Measurements from ENCODE around the gene IL12B. TPM values are rescaled to one million over a fixed set of nuclear protein-coding genes. Genes with fewer than 3 reads are reported as not detected.

IL12B gene
- total RNA-seq, 4 donors from 2014 or later = 0.17 TPM; not detected in 3

DNA sequence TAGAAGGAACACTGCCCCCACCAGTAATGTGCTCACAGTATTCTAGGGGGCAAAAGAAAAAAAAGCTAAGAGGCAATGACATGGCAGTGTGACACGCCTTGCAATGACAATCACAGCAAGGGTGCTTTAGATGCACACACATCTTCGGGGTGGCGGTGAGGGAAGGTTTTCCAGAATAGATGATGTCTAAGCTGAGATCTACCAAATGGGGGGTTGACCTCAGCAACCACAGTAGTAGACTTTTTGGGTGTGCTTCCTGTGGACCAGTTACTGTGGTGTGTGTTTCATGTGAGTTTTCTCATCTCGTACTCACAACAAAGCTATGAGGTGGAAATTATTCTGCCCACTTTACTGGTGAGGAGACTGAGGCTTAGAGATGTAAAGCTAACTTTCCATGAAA lies 10.2 kb upstream of the IL12B start:
- Histone ChIP-seq H3K36me3 (no peaks in the 10 kb centered on the region), H3K27me3 (no peaks in the 10 kb centered on the region), H3K9me3 (peaks cover 0 to 19% (median 12%) of the 10 kb centered on the region in 4 donors), H3K4me3 (no peak overlapping the region), H3K27ac (replicated peaks in 1 of 4) (no peak overlapping the region), H3K4me1 (peaks cover 0 to 12% (median 0%) of the 10 kb centered on the region in 4 donors)
- intact Hi-C loops (cut with DNase I) = no loop called here
- WGBS = 91% methylated on average over 4 of the region's 4 CpGs
- no peak for TF ChIP-seq POLR2A (IDR thresholded peaks at IDR 0.05; ENCODE audit: low read depth)
- TF ChIP-seq EP300 (IDR thresholded peaks at IDR 0.05) = no peak
- TF ChIP-seq, protein P1, sequence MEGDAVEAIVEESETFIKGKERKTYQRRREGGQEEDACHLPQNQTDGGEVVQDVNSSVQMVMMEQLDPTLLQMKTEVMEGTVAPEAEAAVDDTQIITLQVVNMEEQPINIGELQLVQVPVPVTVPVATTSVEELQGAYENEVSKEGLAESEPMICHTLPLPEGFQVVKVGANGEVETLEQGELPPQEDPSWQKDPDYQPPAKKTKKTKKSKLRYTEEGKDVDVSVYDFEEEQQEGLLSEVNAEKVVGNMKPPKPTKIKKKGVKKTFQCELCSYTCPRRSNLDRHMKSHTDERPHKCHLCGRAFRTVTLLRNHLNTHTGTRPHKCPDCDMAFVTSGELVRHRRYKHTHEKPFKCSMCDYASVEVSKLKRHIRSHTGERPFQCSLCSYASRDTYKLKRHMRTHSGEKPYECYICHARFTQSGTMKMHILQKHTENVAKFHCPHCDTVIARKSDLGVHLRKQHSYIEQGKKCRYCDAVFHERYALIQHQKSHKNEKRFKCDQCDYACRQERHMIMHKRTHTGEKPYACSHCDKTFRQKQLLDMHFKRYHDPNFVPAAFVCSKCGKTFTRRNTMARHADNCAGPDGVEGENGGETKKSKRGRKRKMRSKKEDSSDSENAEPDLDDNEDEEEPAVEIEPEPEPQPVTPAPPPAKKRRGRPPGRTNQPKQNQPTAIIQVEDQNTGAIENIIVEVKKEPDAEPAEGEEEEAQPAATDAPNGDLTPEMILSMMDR (IDR thresholded peaks at IDR 0.05) = no peak
- TF ChIP-seq POLR2AphosphoS5 (IDR thresholded peaks at IDR 0.05) = no peak
- DNase-seq (ENCODE audit: extremely low spot score) = no peak

GRCh38 chr5:159339460-159339859 lies 9.2 kb upstream of the IL12B start:
- Histone ChIP-seq H3K4me1 (peaks cover 0 to 12% (median 0%) of the 10 kb centered on the region in 4 donors), H3K9me3 (peaks cover 0 to 8% (median 7%) of the 10 kb centered on the region in 4 donors), H3K36me3 (no peaks in the 10 kb centered on the region), H3K27me3 (no peaks in the 10 kb centered on the region), H3K27ac (replicated peaks in 1 of 4) (no peak overlapping the region), H3K4me3 (no peak overlapping the region)
- intact Hi-C loops (cut with DNase I) = no loop called here
- 100% methylated on average over 2 of the region's 2 CpGs for whole genome bisulfite sequencing
- TF ChIP-seq, protein P1 (IDR thresholded peaks at IDR 0.05) = no peak
- TF ChIP-seq EP300 (IDR thresholded peaks at IDR 0.05) (no peak), POLR2A (IDR thresholded peaks at IDR 0.05; ENCODE audit: low read depth) (no peak), POLR2AphosphoS5 (IDR thresholded peaks at IDR 0.05) (no peak)
- no peak for DNase-seq (ENCODE audit: extremely low spot score)

DNA sequence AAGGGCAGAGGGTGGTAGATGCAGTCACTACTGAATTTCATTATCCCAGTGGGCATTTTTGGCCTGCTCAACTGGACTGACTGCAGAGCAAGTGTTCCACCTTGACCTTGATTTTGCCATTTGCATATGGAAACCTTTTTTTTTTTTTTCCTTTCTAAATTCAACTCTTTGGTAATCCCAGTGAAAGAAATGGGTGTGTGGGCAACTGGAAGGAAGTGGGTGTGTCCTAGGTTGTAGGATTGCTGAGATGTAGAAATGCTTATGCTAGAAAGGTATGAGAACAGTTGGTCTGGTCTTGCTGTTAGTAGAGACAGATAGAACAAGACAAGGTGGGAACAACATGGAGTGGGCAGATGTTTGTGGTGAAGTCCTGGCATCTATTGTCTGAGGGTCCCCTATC lies 7.8 kb upstream of the IL12B start:
- intact Hi-C loops (cut with DNase I) = no loop called here

GRCh38 chr5:159337016-159337955 lies 7.0 kb upstream of the IL12B start:
- Histone ChIP-seq H3K27ac (replicated peaks in 1 of 4) (no peak overlapping the region), H3K4me3 (no peak overlapping the region), H3K4me1 (peaks cover 0 to 12% (median 0%) of the 10 kb centered on the region in 4 donors), H3K9me3 (no peaks in the 10 kb centered on the region), H3K36me3 (no peaks in the 10 kb centered on the region), H3K27me3 (no peaks in the 10 kb centered on the region)
- intact Hi-C loops (cut with DNase I) = no loop called here
- peak; percentile 37 for DNase-seq (ENCODE audit: extremely low spot score)
- WGBS = 50% methylated on average over 1 of the region's 1 CpG
- no peak for TF ChIP-seq EP300 (IDR thresholded peaks at IDR 0.05)
- TF ChIP-seq, protein P1 (IDR thresholded peaks at IDR 0.05) = no peak

More for the DNA sequence above, 7.8 kb upstream of the IL12B start:
- H3K36me3 ChIP-seq = no peaks in the 10 kb centered on the region
- no peaks in the 10 kb centered on the region for H3K9me3 ChIP-seq
- peaks cover 0 to 12% (median 0%) of the 10 kb centered on the region in 4 donors for H3K4me1 ChIP-seq
- DNase-seq (ENCODE audit: extremely low spot score) = peak; percentile 26
- no peak overlapping the region for H3K27ac ChIP-seq (replicated peaks in 1 of 4)
- TF ChIP-seq, protein P1 (IDR thresholded peaks at IDR 0.05) = no peak
- TF ChIP-seq POLR2A (IDR thresholded peaks at IDR 0.05; ENCODE audit: low read depth) (no peak), EP300 (IDR thresholded peaks at IDR 0.05) (no peak), POLR2AphosphoS5 (IDR thresholded peaks at IDR 0.05) (no peak)
- no peak overlapping the region for H3K4me3 ChIP-seq
- no peaks in the 10 kb centered on the region for H3K27me3 ChIP-seq
